ENCODE results near the gene PCARE.

PCARE gene

DNA sequence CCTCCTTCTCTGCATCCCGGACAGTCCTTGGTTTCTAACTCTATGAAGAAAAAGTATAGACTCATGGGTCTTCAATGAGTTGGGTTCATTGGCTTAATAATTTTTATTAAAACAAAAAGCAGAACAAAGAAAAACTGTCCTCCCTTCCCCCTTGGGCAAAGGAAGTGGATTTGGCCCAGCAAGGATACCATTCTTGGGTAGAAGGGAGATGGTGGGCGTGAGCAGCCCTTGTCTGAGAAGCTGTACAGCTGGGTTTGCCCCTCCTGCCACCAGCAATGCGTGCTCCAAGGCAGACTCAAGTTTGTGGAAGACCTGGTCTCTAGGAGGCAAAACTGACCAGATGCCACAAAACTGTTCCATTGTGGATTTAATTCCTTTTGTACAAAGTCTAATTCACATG is 12.7 kb downstream of the PCARE start:
- no peak for DNase-seq

DNA sequence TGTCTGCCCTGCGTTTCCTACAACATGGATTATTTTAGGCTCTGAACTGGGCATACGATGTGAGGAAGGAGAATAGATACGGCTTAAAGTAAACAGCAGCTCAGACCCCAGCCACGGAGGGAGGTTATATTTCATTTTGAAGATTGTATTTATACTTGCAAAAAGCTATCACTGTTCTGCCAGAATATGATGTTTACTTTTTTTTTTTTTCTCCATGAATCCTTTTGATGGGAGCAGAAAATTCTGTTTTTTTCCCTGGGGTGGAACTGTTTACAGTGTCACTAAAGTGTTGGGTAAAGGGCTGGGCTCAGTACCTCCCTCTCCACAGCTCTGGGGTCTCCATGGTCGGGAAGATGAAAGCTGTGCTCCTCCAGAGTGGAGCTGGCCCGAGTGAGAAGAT is 13.1 kb downstream of the PCARE start:
- DNase-seq = no peak

DNA sequence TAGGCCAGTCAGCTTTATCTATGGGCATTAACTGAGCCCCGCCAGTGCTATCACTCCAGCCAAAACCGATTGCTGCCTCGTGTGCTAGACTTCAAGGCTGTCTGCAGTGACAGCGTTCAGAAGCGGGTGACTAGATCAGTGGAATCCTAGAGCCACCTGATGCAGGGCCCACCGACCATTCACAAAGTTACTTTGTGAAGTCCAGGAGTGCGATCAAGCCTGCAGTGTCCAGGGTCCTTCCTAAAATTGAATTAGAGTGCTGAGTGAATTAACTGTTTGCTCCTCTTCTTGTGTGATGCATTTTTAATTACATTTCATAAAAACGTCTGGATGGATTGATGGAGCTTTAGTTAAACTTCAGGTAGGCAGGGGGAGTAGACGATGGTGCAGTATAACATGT is 13.9 kb downstream of the PCARE start:
- DNase-seq = no peak

DNA sequence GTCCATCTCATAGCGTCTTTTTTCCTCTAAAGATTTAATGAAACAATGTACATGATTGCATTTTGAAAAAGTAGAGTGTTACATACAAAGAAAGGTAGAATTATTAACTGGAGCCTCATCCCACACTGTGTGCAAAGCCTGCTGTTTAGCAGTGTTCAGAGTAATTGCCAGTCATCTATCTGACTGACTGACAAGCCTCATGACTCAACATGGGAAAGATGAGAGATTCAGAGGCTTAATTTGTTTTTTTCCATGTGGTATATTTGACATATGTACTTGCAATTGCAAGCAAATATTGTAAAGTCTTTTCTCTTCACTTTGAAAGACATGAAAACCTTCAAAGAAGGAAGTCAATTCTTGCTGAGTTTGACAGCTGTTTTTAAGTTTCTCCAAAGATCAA is 14.7 kb downstream of the PCARE start:
- no peak for DNase-seq

DNA sequence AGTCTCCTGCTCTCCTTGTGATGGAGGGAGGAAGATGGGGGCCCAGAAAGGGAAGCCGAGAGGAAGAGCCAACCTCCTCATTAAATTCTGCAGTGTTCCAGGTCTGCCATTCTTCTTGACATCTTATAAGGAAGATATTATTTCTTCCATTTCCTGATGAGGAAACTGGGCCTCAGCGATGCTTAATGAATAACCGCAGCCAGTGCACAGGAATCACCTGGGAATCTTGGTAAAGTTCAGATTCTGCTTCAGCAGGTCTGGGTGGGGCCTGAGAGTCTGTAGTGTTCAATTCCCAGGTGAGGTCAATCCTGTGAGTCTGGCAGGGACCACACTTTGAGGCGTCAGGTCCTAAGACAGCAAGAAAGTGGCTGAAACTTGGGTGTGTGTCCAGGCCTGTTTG is 17.3 kb downstream of the PCARE start:
- no peak for DNase-seq

DNA sequence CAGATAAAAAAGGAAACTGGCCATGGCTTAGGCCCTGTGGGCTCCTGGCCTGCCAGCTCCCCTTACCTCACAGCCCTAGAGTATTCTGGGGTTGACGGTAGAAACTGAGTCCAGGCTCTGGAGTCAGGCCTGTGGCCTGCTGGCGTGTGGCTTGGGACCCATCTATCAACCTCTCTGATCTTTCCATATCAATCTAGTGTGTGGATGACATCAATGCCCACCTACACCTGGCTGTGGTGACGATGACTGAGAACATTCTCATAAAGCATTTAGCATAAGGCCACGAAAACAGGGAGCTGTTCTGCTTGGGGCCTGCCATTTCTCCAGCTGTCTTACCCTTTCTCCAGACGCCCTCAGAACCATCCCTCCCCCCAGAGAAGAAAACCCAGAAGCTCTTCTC is 17.9 kb downstream of the PCARE start:
- no peak for DNase-seq

DNA sequence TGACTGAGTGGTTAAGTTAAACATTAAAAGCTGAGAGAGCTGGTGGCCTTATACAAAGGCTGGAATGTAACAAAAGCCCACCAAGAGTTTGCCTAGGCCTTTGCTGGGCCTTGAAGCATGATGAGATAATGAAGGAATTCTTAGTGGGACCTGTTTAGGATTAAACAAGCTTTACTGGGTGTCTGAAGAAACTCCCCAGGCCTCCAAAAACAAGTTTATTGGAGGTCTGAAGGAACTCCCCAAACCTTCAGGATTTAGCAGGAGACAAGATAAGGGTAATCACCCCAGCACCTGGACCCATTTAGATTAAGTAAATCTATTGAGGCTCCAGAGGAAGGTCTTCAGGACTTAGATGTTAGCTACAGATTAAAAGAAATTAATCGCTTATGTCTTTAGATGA is 18.7 kb downstream of the PCARE start:
- no peak for DNase-seq

DNA sequence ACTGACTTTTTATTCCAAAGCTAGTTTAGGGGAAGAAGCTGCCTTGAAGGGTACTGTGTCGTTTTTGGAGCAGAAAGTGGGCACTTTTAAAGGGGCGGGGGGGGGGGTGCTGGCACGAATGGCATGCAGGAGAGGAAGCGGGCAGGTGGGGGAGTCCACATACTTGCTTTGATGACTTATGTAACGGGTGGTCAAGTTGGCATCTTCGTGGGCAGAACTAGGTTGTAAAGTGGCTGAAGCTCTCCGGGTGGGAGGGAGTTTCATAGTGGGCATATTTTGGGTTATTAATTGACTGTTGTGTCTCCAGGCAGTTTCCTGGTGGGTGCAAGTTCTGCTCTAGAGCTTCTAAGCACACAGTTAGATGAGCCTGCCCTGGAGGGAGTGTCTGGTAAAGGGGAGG is 19.9 kb downstream of the PCARE start:
- DNase-seq = no peak

DNA sequence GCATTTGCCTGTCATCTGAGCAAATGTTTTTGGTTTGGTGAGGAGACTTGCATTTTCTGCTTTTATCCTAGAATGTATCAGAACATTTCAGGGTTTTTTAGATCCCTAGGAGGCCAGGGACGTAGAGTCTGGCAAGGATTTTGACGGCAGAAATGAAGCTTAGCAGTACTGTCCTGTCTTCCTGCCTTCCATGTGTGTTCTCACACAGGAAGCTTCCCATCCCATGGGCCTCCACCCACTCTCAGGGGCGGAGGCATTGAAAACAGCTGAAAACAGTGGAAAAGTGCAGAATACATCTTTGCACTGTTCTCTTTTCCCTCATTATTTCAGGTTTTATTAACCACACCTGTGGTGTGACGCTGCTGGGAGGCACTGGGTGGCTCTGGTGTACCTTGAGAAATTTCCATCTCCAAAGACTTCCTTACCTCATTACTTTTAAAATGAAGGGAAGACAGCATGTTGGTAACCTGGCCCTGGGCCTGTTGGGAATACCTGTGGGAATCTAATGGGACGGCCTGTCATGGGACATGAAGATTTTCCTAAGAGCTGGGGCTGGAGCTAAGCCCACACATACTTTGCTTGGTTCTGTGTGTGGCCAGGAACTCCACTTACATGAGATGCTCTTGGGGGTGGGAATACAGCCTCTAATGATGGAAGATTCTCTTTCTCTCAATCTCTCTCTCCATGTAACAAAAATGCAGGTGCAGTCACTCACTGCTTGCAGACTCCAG is 20.5 kb downstream of the PCARE start:
- no peak for DNase-seq

DNA sequence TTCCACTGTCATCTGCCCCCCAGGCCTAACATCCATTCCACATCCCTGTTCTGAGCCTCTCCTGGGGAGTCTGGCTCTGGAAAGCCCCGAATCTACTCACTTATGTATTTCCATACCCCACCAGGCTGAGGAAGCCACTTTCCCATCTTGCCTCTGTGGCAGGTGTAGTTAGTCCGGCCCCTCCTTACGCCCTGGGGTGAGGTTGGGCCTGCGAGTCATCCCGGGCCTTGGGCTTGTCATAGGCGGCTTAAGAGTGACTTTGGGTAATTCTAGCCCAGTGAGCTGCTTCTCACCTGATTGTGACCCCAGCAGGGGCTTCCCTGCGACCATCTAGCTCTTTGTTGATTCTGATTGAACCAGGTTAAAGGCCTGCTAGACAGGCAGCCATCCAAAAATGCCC is 21.1 kb downstream of the PCARE start:
- DNase-seq = no peak

DNA sequence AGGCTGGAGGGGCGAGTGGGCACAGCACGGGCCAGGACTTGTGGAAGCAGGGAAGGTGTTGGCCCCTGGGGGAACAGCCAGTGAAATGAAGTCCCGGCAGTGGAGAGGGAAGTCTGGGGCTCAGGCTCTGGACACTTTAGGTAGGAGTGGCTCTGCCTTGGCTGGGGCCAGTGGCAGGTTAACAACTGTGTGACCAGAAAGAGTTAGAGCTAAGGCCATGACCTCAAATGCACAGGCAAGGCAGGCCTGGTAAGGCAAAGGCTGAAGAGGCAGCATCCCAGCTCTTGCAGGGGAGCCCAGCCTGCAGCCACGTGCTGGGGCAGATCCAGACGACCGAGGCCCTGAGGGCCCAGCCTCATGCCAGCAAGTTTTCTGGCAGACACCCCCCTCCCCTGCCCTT is 21.5 kb downstream of the PCARE start:
- no peak for DNase-seq

DNA sequence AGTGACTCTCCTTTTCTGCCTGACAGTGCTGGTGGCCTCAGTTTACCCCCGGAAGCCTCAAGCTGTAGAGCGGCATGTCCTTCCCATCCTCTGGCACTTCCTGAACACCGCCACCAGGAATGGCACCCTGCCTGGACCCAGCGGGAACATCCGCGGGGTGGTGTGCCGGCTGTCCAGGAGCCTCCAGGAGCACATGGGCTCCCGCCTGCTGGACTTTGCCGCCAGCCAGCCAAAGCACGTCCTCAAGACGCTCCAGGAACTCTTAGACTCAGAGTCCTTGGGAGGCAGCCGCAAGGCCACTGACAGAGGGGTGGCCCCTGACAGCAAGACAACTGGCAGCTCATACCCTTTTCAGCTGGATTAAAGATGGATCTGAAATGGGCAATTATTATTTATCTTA is 22.6 kb downstream of the PCARE start:
- DNase-seq = no peak

DNA sequence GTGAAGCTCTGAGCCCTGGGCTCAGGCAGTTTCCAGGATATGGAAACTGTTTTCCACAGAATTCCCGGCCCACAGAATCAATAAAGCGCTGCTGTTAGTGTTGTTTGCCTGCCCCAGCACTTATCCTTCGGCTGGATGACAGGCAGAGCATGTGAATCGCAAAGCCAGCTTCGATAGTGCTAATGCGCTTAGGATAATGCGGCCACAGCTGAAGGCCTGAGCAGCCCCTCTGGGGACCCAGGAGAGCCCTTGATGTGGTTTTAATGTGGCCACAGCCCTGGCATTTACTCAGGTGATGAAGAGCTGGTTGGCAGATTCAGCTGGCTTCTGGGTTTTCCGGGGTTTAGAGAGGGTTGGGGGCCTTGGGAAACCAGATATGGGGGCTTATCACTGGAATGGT is 23.7 kb downstream of the PCARE start:
- no peak for DNase-seq

DNA sequence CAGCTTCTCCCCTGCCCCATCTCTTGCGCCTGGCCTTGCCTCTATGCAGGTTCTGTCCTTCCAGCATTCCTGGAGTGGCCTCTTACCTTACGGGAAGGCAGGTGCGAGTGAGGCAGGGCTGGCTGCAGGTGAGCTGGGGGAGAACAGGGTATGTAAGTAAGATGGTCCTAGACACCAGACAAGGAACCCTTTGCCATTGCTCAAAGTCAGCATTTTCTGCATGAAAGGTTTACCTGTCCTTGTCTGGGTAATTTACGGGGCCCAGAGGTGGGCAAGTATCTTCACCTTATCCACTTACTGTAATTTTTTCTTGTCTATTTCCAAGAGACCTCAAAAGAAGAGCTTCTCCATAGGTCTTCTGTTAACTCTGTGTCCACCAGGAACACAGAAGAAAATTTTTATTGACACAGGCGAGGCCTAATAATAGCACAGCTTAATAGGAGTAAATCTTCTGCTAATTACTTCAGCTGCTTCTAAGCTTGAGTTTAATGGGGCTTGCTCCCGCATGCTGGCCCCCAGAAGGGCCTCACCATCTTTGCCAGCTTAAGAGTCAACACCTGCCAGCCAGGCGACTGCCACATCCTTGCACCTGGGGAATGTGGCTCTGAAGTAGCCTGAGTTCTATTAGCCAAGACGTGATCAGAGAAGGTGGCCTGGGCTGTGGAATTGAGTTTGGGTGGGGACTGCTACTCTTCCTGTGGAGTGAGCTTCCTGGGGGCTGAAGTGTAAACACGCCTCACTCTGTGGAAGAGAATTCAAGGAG is 27.1 kb downstream of the PCARE start:
- DNase-seq = no peak

DNA sequence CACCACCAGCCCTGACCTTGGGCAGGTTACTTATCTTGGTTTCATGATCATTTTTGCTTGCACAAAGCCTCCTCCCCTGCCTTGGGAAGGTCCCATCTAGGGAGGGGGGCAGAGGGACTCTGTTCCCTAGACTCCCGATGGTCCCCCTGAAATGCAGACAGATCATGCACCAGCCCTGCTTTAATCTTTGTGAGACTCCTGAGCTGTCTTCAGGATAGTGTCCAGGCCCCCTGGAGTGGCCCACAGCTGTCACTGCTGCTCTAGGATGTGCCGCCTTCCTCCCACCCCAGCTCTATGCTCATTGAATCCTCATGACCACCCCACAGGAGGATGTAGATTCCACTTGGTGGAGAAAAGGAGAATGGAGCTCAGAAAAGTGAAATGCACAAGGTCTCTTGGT is 28.0 kb downstream of the PCARE start:
- DNase-seq = no peak

DNA sequence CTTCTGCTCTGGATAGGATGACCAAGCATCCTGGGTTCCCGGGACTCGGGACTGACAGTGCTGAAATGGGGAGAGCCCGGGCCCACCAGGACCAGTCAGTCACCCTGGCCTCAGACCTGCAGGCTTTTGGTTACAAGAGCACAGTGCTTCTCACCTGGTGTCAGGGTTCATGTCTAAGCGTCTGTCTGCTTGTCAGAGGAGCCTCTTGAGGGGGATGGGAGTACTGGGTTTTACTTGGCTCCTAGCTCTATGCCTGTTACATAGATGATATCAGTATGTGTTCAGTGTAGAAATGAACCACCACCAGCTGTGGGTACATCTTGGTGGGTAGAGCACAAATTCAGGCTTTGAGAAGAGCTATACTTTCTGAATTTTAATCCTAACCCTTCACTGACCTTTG is 29.9 kb downstream of the PCARE start:
- DNase-seq = no peak

DNA sequence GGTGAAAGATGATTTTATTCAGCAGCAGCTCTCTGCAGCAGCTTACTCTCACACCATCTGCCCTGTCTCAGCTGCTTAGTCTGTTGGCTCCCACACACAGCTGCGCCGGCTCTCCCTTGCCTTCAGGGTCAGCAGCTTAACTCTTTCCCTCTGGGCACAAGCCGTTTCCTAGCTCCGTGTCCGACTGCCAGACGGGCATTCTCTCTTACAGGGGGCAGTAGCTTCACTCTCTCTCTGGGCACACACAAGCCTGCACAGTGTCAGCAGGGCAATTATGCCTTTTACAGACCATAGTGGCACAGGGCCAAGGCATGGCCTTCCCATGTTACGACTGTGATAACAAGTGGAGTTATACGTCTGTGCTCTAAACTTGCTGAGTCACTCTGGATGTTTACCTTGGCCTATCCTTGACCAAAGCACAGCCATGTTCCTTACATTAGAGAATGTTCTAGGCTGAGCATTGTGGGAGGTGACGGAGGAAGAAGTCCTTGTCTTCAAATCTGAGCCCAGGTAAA is 31.7 kb downstream of the PCARE start:
- no peak for DNase-seq

DNA sequence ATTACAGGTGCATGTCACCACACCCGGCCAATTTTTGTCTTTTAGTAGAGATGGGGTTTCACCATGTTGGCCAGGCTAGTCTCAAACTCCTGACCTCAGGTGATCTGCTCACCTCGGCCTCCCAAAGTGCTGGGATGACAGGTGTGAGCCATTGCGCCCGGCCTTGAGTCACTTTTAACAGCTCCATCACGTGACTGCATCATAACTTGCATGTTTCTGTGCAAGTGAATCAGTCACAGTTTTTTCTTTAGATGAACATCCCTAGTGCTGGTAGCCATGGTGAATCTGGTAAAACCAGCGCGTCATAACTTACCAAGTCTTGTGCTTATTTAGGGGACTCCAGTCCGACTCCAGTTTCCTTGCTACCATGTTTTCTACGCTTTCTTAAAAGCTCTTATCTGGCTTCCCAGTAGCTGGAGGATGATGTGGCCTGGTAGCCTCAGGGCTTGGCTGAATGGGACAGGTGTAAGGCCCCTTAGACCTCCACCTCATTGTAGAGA is 33.1 kb downstream of the PCARE start:
- no peak for DNase-seq

DNA sequence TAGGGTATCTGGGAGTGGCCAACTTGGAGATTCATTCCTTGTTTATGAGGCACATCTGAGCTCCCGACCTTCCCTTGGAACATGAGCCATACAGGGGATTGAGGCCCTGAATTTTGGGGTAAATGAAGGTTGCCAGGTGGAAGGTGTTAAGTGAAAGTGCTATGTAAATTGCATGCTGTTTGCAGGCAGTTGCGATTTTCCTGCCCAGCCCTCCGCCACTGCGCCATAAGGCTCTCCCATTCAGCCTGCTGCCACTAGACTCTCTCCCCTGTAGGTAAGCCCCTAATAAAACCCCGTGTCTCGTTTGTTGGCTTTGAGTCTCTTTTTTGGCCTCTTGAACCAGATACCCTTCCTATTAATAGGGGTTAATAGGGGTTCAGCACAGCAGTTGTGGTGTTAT is 33.8 kb downstream of the PCARE start:
- DNase-seq = no peak

DNA sequence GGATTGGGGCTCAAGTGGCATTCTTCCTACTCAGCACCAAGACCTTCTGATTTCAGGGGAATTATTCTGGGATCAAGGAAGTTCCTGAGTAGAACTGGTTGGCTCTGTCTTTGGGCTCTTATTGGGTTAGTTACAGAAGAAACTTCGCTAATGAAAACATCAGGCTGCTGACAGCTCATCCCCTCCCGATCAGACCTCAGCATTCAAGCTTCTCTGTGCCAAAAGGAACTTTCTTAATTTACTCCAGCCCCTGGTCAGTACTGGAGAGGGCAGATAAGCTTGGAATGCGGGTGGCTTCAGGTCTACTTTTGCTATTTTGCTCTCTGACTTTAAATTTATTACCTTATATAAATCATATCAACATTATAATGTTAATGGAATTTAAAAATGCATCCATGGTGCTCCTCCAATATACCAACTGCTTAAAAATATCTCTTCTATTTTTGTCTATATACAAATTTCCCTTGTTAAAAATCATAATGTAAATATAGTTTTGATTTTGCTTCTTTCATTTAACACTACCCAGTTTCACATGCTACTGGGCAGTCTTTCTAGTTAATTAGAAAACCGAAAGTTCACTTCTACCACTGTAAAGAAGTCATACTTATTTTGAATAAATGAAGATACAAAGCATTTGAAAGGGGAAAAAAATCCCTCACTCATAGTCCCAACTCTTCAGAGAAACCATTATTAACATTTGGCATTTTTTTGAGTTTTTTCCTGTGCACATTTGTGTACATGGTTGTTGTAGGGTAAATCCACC is 34.4 kb downstream of the PCARE start:
- DNase-seq = no peak

DNA sequence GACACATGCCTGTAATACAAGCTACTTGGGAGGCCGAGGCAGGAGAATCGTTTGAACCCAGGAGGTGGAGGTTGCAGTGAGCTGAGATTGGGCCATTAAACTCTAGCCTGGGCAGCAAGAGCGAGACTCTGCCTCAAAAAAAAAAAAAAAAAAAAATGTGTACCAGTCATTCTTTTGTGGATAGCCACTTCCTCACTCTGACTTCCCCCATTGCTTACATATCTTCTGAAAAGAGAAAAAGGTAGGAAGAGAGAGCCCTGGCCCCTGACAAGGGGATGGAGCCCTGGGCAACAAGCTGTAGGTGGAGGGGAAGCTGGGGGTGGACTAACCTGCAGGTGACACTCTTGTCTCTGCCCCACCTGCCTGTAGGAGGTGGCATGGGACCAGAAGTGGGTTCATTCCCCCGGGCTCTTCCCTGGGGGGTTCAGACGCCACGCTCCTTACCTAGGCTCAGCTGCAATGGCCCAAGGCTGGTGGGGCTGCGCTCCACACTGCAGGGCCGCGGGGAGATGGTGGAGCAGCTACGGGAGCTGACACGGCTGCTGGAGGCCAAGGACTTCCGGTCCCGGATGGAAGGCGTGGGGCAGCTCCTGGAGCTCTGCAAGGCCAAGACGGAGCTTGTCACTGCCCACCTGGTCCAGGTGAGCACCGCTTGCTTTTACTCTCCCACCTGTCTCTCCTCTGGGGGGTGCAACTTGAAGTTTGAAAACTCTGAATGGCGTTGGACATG is 39.1 kb downstream of the PCARE start:
- DNase-seq = no peak

DNA sequence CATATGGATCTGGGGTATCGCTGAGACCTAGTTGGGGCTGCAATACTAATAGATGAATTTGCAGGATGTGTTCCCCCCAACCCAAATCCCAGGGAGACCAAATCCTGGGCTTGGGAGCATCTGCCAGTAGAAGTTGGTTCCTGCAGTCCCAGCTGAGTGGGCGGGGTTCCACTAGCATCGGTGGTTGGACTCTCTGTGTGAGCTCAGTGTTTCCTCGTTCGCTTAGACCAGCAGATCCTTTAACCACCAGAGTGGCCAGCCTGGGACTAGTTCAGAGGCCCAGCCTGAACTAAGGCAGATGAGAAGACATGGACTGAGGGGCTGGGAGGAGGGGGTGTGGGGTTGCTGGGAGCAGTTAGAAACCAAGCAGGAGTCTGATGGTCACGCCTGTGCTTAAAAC is 40.7 kb downstream of the PCARE start:
- no peak for DNase-seq

DNA sequence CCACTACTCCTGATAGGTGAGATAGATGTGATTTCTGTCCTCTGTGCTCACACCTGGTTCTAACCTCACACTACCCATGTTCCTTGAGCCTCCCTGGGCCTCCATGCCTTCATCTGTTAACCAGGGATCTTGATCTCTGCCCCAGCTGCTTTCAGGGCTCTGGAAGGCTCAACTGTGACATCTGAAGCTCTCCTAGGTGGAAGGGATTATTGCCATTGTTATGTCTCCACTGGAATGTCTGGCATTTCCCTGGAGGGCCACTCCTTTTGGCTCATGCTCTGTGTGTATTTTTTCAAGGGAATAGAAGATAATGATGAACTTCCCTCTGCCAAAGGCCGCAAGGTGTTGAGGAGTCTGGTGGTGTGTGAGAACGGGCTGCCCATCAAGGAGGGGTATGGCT is 41.2 kb downstream of the PCARE start:
- no peak for DNase-seq
